Hematopoietic multipotent progenitor cell treated with erythropoietin and hydrocortisone succinate and interleukin-3 and kit ligand, for 6 days (in vitro differentiated cells): Measurements from ENCODE around the gene LHX8.
"Not testable (repeated sequence)": the region's sequence is repeated elsewhere in the genome, so short reads cannot be mapped to it uniquely, and the experiment has no call there.

ENCODE experiments used
- DNase-seq: peaks from one replicate; pipeline ENCODE4 v3.0.0-alpha.2; 2015

The LHX8 gene

DNA sequence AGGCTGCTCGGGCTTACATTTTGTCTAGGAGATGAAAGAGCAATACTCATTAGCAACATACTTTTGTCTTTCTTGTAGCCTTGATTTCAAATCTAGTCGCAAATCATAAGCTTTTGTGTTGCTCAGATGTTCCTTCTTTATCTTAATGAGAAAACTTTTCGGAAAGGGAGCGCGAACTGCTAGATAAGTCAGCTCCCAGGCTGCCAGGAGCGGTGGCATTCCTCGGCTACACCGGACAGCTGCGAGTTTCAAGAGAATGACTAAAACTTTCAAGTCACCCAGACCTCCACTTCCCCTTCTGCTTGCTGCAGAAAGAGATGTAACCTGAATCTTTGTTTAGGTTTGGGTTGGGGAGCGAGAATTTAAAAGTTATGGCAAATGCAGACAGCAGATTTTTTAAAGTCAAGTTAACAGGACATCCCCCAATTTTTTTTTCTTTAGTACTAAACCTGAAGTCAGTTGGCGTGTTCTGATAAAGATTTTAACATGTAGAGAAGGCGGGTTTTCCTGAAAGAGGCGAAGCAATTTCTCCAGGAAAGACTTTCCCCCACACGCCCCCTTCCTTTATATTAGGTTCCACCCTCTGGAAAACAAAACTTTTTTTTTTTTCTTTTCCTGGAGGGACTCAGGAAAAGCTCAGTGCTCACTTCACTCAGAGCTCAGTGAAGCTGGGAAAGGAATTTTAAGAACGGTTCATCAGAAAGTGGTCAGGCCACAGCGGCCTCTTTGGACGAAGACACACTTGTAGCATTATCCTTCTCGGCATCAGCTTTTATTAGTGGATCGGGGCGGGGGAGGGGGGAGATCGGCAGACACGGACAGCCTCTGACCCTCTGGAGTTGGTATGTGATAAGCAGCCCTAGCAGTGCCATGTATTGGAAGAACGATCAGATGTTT, at the start of gene LHX8:
Gene LHX8 (plus strand): TSS at position 639 of the 897 bp plus-strand sequence. CDS start 2,227 bp downstream, outside the sequence.
- DNase-seq: no peak

DNA sequence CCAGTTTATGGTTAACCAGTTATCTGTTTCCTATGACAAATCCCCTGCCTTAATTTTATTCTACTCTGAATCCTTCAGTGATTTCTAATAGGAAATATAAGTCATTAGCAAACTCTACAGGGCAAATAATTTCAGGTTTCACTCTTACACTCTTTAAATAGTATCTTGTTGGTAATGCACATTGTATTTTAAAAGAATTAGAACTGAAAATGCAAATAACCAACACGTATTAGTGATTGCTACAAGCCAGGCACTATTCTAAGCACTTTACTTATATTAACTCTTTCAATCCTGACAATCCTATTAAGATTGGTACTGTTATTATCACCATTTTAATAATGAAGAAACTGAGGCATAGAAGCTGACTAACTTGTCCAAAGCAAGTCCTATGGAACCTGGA, 48.3 kb upstream of the LHX8 start:
- no peak for DNase-seq

GRCh38 chr1:75087278-75087677, 46.9 kb upstream of the LHX8 start:
- no peak for DNase-seq

GRCh38 chr1:75092141-75092540, 42.0 kb upstream of the LHX8 start:
- no peak for DNase-seq

- no peak for DNase-seq
Observed at GRCh38 chr1:75097654-75098053, 36.5 kb upstream of the LHX8 start.

- DNase-seq: no peak
Observed at GRCh38 chr1:75099581-75099980, 34.6 kb upstream of the LHX8 start.

- DNase-seq: no peak
Observed at GRCh38 chr1:75100481-75101092, 33.6 kb upstream of the LHX8 start.

DNA sequence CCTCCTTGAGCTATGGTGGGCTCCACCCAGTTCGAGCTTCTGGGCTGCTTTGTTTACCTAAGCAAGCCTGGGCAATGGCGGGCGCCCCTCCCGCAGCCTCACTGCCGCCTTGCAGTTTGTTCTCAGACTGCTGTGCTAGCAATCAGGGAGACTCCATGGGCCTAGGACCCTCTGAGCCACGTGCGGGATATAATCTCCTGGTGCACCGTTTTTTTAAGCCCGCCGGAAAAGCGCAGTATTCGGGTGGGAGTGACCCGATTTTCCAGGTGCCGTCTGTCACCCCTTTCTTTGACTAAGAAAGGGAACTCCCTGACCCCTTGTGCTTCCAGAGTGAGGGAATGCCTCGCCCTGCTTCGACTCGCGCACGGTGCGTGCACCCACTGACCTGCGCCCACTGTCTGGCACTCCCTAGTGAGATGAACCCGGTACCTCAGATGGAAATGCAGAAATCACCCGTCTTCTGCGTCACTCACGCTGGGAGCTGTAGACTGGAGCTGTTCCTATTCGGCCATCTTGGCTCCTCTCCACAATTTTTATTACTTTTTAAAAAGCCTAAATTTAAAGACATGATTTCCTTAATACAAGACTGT, 21.7 kb upstream of the LHX8 start:
- DNase-seq: not testable (repeated sequence)

DNA sequence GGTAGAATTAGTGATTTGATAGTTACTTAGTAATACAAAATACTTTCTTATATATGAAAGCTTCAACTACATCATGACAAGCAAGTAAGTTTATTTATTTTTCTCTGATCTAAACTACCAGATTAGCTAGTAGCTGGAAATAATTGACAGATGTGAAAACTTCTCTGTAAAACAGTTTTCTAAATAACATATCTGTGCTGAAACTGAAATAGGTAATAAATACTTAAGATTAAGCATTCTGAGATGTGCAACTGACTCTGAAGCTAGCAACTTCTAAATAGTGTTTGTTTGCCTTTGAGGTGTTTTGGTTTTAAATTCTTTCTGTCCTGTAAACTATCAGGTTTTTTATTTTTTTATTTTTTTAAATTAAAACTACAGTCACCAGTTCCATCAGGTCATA, 18.5 kb upstream of the LHX8 start:
- DNase-seq: no peak

GRCh38 chr1:75123756-75124155, 10.4 kb upstream of the LHX8 start:
- no peak for DNase-seq

- no peak for DNase-seq
Observed at GRCh38 chr1:75124510-75124909, 9.7 kb upstream of the LHX8 start.

DNA sequence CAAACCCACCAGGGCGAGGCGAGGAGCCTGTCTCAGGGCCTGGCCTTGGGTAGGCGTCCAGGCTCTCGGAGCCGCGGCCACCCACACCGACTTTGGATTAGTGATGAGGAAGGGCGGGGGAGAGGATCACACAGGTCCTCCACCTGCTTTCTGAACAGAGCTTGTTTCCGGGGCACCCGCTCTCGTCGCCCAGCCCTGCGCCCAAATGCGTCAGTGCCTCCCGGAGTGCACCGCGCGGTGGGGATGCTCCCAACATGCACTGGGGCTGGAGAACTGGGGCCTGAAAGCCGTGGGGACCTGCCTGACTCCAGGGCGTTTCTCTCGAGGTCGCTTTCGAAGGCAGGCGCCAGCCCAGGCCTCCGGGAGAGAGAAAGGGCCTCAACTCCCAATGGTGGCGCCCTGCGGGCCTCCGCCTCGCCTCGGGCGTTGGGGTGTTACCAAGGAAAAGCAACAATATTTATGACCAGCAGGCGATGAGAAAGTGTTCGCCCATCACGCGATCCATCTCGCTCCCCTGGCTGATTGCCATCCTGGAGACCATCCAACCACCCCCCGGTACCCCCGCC, 8.9 kb upstream of the LHX8 start:
- no peak for DNase-seq

GRCh38 chr1:75126611-75127101, 7.5 kb upstream of the LHX8 start:
- no peak for DNase-seq

DNA sequence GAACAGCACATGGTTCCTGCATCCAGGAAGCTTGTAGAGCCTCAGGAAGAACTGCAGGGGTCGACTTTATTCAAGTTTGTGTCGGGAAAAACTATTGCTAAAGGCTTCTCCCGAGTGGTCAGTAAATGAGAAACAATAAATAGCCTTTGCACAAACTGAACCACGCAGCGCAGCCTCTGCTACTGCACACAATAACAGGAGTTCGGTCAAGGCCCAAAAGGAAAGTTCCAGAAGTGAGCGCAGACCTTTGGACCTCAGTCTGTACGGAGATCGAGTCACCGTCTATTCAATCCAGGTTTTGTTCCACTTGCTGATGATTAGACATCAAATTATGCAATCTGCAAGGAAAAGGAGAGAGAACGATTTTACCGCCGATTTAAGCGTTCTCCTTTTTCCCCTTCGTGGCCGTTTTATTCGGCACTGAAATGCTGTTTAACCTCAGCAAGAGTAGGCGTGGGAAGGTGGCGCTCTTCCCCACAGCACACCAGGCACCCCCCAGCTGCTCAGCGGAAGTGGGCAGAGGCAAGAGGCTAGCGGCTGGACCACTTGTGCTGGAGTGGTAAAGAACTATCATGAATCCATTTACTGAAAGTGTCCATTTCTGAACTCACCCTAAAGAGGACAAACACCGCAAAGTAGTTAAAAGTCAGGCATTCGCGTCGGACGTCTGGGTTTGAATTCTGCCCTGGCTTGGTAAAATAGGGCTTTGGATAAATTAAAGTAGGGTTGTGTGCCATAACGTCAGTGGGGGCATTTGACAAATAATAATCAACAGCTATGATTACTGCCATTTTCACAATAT, 6.1 kb upstream of the LHX8 start:
- no peak for DNase-seq

- DNase-seq: no peak
Observed at GRCh38 chr1:75129660-75129982, 4.6 kb upstream of the LHX8 start.

DNA sequence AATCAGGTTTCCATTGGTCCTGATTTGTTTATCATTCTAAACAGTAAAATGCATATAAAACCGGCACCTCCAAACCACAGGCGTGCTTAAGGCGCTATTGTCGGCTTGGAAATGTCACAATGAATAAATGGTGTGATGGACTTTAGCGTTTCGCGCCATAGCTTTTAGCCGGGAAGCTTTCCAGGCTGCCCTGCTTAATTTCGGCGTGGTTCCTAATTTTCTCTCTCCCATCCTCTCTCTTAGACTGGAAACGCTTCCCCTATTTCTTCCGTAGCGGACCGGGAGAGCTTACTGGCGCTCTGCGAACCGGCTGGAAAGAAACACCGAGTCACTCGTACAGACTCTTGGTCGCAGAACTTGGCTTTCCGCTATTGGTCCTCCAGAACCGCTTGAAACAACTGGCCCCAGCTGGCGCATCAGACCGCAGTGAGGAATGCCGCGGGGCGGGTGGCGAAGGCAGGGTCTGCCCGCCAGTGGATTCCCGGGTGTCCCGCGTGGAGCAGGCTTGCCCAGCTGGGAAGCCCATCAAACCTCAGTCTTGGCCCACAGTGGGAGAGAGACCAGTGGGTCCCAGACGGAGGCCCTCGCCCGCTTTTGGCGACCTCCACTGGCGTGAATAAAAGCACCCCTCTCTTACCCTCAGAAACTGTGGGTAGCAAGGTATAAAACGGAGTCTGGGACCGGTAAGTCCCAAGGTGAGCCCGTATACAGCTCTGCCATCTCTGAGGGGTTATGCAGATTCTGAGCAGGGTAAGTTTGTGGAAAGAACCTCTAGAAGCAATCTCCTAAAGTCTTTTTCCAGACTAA, 4.0 kb upstream of the LHX8 start:
- no peak for DNase-seq

DNA sequence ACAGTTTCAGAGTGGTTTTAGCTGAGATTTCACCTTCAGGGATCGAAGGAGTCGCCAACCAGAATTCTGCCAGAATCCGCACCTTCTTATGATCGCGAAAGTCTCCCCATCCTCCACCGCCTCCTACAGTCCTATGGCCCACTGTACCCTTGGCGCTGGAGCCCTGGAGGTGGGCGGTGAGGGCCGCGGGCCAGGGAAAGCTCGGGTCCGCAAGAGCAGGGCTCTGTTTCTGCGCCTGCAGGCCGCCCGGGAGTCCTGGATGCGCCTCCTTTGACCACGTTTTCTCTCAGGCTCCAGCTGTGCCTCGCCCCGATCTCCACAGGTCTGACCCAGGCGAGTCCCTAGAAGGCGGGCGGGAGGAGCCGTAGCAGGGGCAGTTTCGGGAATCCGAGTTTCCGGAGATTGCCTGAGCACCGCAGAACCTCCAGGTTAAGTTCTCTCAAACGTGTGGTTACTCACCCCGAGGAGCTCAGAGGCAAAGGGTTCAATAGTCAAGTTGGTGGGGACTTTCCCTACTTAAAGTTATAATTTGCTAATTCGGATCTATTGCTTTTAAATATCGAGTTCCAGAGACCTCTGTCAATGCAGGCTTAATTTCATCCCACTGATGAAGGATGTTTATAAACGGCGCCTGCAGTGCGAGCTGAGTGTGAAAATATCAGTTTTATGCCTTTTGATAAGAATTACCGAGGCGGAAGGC, 3.2 kb upstream of the LHX8 start:
- no peak for DNase-seq

DNA sequence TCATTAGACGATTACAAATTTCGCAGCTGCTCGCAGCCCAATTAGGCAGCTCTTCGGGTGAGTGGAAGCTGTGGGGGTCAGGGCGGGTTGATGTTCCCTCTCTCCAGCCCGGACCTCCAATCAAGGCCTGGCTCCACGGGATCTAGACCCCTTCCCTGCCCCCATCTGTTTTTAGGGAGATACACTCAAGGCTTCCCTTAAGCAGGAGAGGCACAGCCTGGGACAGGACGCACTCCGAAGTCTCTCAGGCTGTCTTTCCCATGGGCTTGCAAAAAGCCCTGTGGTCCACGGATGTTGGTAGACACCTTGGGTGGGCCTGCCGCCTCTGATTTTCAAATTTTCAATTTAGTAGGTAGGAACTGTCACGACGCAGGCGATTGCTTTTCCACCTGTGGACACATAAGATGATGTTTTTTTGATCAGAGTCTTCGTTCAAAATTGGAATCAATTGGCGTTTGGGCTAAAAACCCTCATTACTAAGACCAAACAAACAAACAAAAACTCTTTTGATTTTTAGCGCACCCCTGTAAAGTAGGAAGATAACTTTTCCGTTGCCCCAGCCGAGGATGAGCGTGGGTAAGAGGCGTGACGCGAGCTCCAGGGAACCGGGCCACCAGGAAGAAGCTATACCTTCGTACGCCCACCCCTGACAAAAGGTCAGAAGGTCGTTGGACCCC, 2.5 kb upstream of the LHX8 start:
- no peak for DNase-seq

- DNase-seq: no peak
Observed at GRCh38 chr1:75132242-75132811, 1.9 kb upstream of the LHX8 start.
